GM12891 (cell line): ENCODE results near the gene IL15RA.

Experiments
- PAX5 ChIP-seq: IDR thresholded peaks from 2 replicates; pipeline ENCODE4 v1.6.1; 2011; ENCODE audit warnings: low read length, moderate library complexity, mild to moderate bottlenecking; ENCODE audit not compliant: insufficient read depth, severe bottlenecking
- POLR2A ChIP-seq: IDR thresholded peaks from 2 replicates; pipeline ENCODE4 v1.6.1; 2011; ENCODE audit warnings: low read depth, low read length, control low read depth
- POLR2AphosphoS5 ChIP-seq: IDR thresholded peaks from 2 replicates; pipeline ENCODE4 v1.6.1; 2011; ENCODE audit warnings: low read depth, low read length, control low read depth
- POU2F2 ChIP-seq: IDR thresholded peaks from 2 replicates; pipeline ENCODE4 v1.6.1; 2011; ENCODE audit warnings: low read depth, mild to moderate bottlenecking, control low read depth, low read length, moderate library complexity
- TAF1 ChIP-seq: IDR thresholded peaks from 2 replicates; pipeline ENCODE4 v1.6.1; 2011; ENCODE audit warnings: low read depth, low read length, control low read depth

- TF ChIP-seq POLR2AphosphoS5 (no peak), TAF1 (no peak), POLR2A (no peak), PAX5 (no peak), POU2F2 (no peak)
These were observed 71.4 kb downstream of the IL15RA start for GRCh38 chr10:5905854-5906507.
